HG02610 (cell line): Measurements from ENCODE around the gene TGFBR2.
"Not testable (repeated sequence)": the region's sequence is repeated elsewhere in the genome, so short reads cannot be mapped to it uniquely, and the experiment has no call there.

ENCODE experiments used
- ATAC-seq: cut with Tn5 transposase; IDR thresholded peaks from one replicate; pipeline ENCODE4 v1.9.1; 2021; ENCODE audit warnings: mild to moderate bottlenecking, moderate library complexity; ENCODE audit not compliant: unreplicated experiment

TGFBR2 gene

GRCh38 chr3:30617653-30618052 is 11.3 kb downstream of the TGFBR2 start:
- ATAC-seq = no peak

- no peak for ATAC-seq
Observed at GRCh38 chr3:30618526-30618925, 12.1 kb downstream of the TGFBR2 start.

GRCh38 chr3:30619318-30619717 is 12.9 kb downstream of the TGFBR2 start:
- ATAC-seq = no peak

GRCh38 chr3:30620402-30621360 is 14.3 kb downstream of the TGFBR2 start:
- no peak for ATAC-seq

GRCh38 chr3:30621576-30621975 is 15.2 kb downstream of the TGFBR2 start:
- ATAC-seq = no peak

- no peak for ATAC-seq
Observed at GRCh38 chr3:30622047-30622545, 15.7 kb downstream of the TGFBR2 start.

- no peak for ATAC-seq
Observed at GRCh38 chr3:30622790-30623189, 16.4 kb downstream of the TGFBR2 start.

GRCh38 chr3:30623351-30623750 is 16.9 kb downstream of the TGFBR2 start:
- ATAC-seq = no peak

- not testable (repeated sequence) for ATAC-seq
Observed at GRCh38 chr3:30624480-30624879, 18.1 kb downstream of the TGFBR2 start.

GRCh38 chr3:30625541-30626438 is 19.4 kb downstream of the TGFBR2 start:
- no peak for ATAC-seq

GRCh38 chr3:30626443-30627180 is 20.2 kb downstream of the TGFBR2 start:
- ATAC-seq = no peak

- no peak for ATAC-seq
Observed at GRCh38 chr3:30628205-30628900, 22.0 kb downstream of the TGFBR2 start.

GRCh38 chr3:30628901-30629590 is 22.6 kb downstream of the TGFBR2 start:
- no peak for ATAC-seq

GRCh38 chr3:30629746-30630145 is 23.3 kb downstream of the TGFBR2 start:
- ATAC-seq = no peak

- ATAC-seq = no peak
Observed at GRCh38 chr3:30630238-30631030, 24.0 kb downstream of the TGFBR2 start.

- no peak for ATAC-seq
Observed at GRCh38 chr3:30631243-30631904, 25.0 kb downstream of the TGFBR2 start.

GRCh38 chr3:30632065-30632464 is 25.7 kb downstream of the TGFBR2 start:
- ATAC-seq = no peak

GRCh38 chr3:30632521-30632920 is 26.1 kb downstream of the TGFBR2 start:
- ATAC-seq = no peak
